ENCODE results near the gene RP9. TPM values are rescaled to one million over a fixed set of nuclear protein-coding genes. Genes with fewer than 3 reads are reported as not detected.

The RP9 gene
- total RNA-seq, 6 experiments from 2014 or later, result 11.4 to 16.6 (median 14.9) TPM

DNA sequence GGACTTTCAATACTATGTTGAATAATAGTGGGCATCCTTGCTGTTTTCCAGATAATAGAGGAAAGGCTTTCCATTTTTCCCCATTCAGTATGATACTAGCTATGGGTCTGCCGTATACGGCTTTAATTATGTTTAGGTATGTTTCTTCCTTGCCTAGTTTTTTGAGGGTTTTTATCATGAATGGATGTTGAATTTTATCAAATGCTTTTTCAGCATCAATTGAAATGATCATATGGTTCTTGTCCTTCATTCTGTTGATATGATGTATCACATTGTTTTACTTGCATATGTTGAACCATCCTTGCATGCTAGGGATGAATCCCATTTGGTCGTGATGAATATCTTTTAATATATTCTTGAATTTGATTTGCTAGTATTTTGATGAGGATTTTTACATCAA, 9.2 kb upstream of the RP9 start:
- DNase-seq, result no peak
- Mint-ChIP-seq H3K4me1 (ENCODE audit: low read depth) (no peaks in the 10 kb centered on the region), H3K4me3 (no peak overlapping the region), H3K27me3 (ENCODE audit: insufficient read depth) (peaks cover 21% of the 10 kb centered on the region), H3K36me3 (ENCODE audit: low read depth) (peaks cover 9% of the 10 kb centered on the region), H3K9me3 (peaks cover 17% of the 10 kb centered on the region), H3K27ac (no peak overlapping the region)
- TF ChIP-seq, protein P1, sequence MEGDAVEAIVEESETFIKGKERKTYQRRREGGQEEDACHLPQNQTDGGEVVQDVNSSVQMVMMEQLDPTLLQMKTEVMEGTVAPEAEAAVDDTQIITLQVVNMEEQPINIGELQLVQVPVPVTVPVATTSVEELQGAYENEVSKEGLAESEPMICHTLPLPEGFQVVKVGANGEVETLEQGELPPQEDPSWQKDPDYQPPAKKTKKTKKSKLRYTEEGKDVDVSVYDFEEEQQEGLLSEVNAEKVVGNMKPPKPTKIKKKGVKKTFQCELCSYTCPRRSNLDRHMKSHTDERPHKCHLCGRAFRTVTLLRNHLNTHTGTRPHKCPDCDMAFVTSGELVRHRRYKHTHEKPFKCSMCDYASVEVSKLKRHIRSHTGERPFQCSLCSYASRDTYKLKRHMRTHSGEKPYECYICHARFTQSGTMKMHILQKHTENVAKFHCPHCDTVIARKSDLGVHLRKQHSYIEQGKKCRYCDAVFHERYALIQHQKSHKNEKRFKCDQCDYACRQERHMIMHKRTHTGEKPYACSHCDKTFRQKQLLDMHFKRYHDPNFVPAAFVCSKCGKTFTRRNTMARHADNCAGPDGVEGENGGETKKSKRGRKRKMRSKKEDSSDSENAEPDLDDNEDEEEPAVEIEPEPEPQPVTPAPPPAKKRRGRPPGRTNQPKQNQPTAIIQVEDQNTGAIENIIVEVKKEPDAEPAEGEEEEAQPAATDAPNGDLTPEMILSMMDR (IDR thresholded peaks at IDR 0.05), result no peak

DNA sequence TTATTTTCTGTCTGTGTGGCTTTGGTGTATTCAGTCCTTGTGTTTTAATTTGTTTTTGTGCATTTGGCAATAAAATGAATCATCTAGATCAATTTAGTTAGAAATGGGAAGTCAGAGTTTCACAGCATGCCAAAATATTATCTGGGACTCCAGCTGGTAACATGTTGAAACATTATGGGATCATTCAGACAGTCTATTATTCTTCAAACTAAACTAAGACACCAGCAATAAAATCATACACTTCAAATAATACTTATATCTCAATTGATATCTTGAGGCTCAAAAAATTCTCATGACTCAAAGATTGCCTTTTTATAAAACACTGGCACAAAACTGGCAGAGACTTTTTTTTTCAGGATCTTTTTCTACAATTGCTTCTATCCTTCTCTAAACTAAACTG, 5.8 kb upstream of the RP9 start:
- Mint-ChIP-seq H3K27me3 (ENCODE audit: insufficient read depth) (peaks cover 18% of the 10 kb centered on the region), H3K9me3 (peaks cover 17% of the 10 kb centered on the region), H3K4me1 (ENCODE audit: low read depth) (peaks cover 9% of the 10 kb centered on the region), H3K36me3 (ENCODE audit: low read depth) (peaks cover 9% of the 10 kb centered on the region), H3K27ac (no peak overlapping the region), H3K4me3 (no peak overlapping the region)
- TF ChIP-seq, protein P1 (IDR thresholded peaks at IDR 0.05), result no peak
- DNase-seq, result no peak

DNA sequence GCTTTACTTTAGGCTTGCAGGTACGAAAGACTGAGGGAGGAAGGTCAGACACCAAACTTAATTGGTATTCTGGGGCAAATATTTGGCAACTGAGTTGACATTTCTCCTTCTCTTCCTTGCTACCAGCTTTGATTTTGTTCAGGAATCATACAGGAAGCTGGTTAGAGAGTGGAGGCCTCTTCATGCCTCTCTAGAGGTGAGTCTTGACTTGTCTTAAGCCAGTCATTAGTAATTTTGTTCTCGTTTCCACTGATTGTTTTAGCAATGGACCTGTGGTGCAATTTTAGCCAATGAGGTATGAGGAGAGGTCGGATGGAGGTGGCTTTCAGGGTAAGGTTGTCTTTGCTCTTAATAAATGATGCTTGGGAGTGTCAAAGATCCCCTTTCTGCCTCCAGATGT, 2.4 kb upstream of the RP9 start:
- Mint-ChIP-seq H3K9me3 (no peaks in the 10 kb centered on the region), H3K4me1 (ENCODE audit: low read depth) (peaks cover 28% of the 10 kb centered on the region), H3K4me3 (no peak overlapping the region), H3K27ac (no peak overlapping the region), H3K27me3 (ENCODE audit: insufficient read depth) (peaks cover 9% of the 10 kb centered on the region), H3K36me3 (ENCODE audit: low read depth) (no peaks in the 10 kb centered on the region)
- TF ChIP-seq, protein P1 (IDR thresholded peaks at IDR 0.05), result no peak
- DNase-seq, result no peak

DNA sequence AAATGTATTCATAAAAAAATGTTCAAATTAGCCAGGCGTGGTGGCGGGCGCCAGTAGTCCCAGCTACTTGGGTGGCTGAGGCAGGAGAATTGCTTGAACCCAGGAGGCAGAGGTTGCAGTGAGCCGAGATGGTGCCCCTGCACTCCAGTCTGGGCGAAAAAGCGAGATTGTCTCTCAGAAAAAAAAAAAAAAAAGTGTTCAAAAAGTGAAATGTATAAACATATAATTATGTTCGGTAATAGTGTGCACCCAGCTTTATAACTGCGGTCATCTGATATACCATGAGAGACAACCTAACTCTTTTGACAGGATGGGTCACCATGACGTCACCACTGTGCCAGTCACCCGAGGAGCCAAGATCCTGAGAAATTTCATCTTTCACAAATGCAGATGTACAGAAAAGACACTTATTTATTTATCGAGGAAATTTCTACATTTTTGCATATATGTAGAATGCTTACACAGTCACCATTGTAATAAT, 594 bp upstream of the RP9 start:
- H3K36me3 Mint-ChIP-seq (ENCODE audit: low read depth), result no peaks in the 10 kb centered on the region
- TF ChIP-seq, protein P1 (IDR thresholded peaks at IDR 0.05), result peak; percentile 43; the same call in 1 of the 2 replicates
- no peaks in the 10 kb centered on the region for H3K9me3 Mint-ChIP-seq
- peaks cover 31% of the 10 kb centered on the region for H3K4me1 Mint-ChIP-seq (ENCODE audit: low read depth)
- H3K27me3 Mint-ChIP-seq (ENCODE audit: insufficient read depth), result peaks cover 5% of the 10 kb centered on the region
- H3K27ac Mint-ChIP-seq, result no peak overlapping the region
- peak overlapping the region; percentile 74 for H3K4me3 Mint-ChIP-seq
- DNase-seq, result peak; percentile 4

DNA sequence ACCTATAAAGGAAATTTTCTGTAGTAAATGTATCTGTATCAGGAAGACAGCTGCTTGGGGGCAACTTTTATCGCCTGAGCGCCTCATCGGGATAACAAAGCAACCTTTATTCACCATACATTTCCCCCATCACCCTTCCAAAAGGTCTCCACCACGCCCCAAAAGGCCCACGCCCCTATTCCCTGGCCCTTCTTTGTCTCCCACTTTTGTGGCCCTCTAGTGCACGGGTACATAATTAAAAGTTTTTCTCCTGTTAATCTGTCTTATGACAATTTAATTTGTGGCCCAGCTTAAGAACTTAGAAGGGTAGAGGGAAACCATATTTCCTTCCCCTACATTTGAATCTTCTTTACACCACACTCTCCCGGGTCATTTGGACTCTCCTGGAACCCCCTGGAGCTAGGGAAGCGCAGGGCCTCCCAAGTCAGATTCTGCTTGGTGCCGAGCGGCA, 625 bp downstream of the RP9 start:
- Mint-ChIP-seq H3K4me1 (ENCODE audit: low read depth) (peaks cover 33% of the 10 kb centered on the region), H3K27me3 (ENCODE audit: insufficient read depth) (no peaks in the 10 kb centered on the region; the same call in 1 of the 2 replicates), H3K27ac (peak overlapping the region; percentile 75), H3K36me3 (ENCODE audit: low read depth) (no peaks in the 10 kb centered on the region), H3K4me3 (peak overlapping the region; percentile 99), H3K9me3 (no peaks in the 10 kb centered on the region)
- peak; percentile 7 for DNase-seq
- TF ChIP-seq, protein P1 (IDR thresholded peaks at IDR 0.05), result peak; percentile 23

Data from HFFc6 (cell line).